HepG2 (cell line): ENCODE data around the gene LOXL3. TPM values are rescaled to one million over a fixed set of nuclear protein-coding genes. Genes with fewer than 3 reads are reported as not detected.
A peak's percentile ranks its signal among the peaks of the same experiment; 100 is the strongest.

Source experiments
- ARNT2 ChIP-seq: sonication (generic); formaldehyde crosslinking; IDR thresholded peaks from 2 replicates; pipeline ENCODE4 v1.8.0; 2022; ENCODE audit warnings: mild to moderate bottlenecking, low read depth, missing genetic modification reagents, moderate library complexity
- ESRRA ChIP-seq: sonication (generic); formaldehyde crosslinking; IDR thresholded peaks from 2 replicates; pipeline ENCODE4 v1.5.1; 2020; ENCODE audit warnings: mild to moderate bottlenecking, low read depth, missing genetic modification reagents
- ZHX2 ChIP-seq, 2 experiments: sonication (generic) in 1 of 2; formaldehyde crosslinking in 1 of 2; IDR thresholded peaks; 2 replicates each; pipeline versions ENCODE4 v1.6.1 to v1.9.0; 2014 to 2022; ENCODE audit warnings: antibody characterized with exemption in 1 of 2, borderline replicate concordance in 1 of 2, inconsistent platforms in 1 of 2, low read depth in 1 of 2, missing genetic modification reagents in 1 of 2
- ZNF407 ChIP-seq: sonication (generic); formaldehyde crosslinking; IDR thresholded peaks from one replicate; pipeline ENCODE4 v1.5.1; 2020; ENCODE audit warnings: mild to moderate bottlenecking, missing genetic modification reagents; ENCODE audit errors: not compliant biosample characterization
- ZNF644 ChIP-seq: IDR thresholded peaks from 2 replicates; pipeline ENCODE4 v1.6.1; 2016; ENCODE audit warnings: low read depth
- polyA plus RNA-seq, 8 experiments: library from polyadenylated mRNA; depleted of rRNA in 3 of 8; stranded (reverse) in 7 of 8; unstranded in 1 of 8; fragments of >200 nt; fragmentation: Illumina TruSeq in 4 of 8; extraction: Trizol in 4 of 8; gene quantifications; 2 replicates each; pipeline versions ENCODE4 v1.2.1 to v1.2.3, GENCODE V29; 2011 to 2016; ENCODE audit warnings: low read depth in 4 of 8, missing spikeins in 1 of 8, mixed read lengths in 1 of 8; ENCODE audit not compliant: insufficient read depth in 1 of 8
- total RNA-seq, 5 experiments: library from RNA; depleted of rRNA; stranded (reverse); fragments of >200 nt; fragmentation: Illumina TruSeq; extraction: Trizol; gene quantifications; 2 replicates each; pipeline ENCODE4 v1.2.3, GENCODE V29; 2016; ENCODE audit warnings: low read depth in 1 of 5
- TF ChIP-seq, protein P1 (sequence below): sonication (generic); formaldehyde crosslinking; IDR thresholded peaks from 2 replicates; pipeline ENCODE4 v1.5.1; 2020; ENCODE audit warnings: mild to moderate bottlenecking, missing genetic modification reagents, moderate library complexity
- TF ChIP-seq, protein P2 (sequence below): sonication (generic); formaldehyde crosslinking; IDR thresholded peaks from 2 replicates; pipeline ENCODE4 v1.8.1; 2023; ENCODE audit warnings: mild to moderate bottlenecking, missing genetic modification reagents
- TF ChIP-seq, protein P3 (sequence below): sonication (generic); formaldehyde crosslinking; IDR thresholded peaks from 2 replicates; pipeline ENCODE4 v1.8.1; 2023; ENCODE audit warnings: mild to moderate bottlenecking, missing genetic modification reagents

The LOXL3 gene
- total and polyA plus RNA-seq, 2 of the 13 experiments (the other 11 are each of a cell fraction or from before 2014, with no cell fraction given): 0.55 to 6.5 TPM

DNA sequence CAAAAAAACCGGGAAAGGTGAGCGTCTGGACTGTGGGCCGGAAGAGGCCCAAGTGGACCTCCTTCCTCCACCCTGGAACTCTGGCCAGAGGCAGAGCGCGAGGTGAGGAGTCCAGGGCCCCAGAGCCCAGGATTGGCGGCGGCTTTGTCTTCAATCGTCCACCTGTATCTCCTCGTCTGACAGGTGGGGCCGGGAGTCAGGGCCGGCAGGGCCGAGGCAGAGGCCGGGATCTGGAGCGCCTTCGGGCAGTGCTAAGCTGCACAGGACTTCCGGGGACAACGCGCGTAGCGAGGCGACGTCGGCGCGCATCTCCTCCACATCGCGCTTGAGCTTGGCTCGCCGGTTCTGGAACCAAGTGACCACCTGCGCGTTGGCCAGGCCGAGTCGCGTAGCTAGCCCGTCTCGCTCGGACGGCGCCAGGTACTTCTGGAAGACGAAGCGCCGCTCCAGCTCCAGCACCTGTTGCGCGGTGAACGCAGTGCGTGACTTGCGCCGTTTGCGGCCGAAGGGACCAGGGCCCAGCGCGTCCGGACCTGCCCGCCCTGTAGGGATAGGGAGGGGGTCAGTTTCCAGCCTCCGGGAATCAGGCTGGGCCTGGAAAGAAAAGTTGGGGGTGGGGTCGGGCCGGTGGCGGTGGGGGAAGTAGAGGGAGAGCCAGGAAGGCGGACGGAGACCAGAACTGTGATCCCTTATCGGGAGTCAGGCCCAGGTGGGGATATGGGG is 55.8 kb downstream of the LOXL3 start (continued):
- no peak; the same call in 1 of the 2 replicates for TF ChIP-seq ZHX2 (IDR thresholded peaks at IDR 0.05; ENCODE audit: low read depth)
- no peak for TF ChIP-seq ZHX2 (CRISPR knock-in tag; IDR thresholded peaks at IDR 0.05; ENCODE audit: borderline replicate concordance)
- 0 out of 2 replicates have a peak, but pooled peaks have one; percentile 22 for TF ChIP-seq ARNT2
- TF ChIP-seq, protein P1, sequence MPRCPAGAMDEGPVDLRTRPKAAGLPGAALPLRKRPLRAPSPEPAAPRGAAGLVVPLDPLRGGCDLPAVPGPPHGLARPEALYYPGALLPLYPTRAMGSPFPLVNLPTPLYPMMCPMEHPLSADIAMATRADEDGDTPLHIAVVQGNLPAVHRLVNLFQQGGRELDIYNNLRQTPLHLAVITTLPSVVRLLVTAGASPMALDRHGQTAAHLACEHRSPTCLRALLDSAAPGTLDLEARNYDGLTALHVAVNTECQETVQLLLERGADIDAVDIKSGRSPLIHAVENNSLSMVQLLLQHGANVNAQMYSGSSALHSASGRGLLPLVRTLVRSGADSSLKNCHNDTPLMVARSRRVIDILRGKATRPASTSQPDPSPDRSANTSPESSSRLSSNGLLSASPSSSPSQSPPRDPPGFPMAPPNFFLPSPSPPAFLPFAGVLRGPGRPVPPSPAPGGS: no peak
- TF ChIP-seq ZNF407 (CRISPR knock-in tag): no peak
- TF ChIP-seq ESRRA (CRISPR knock-in tag): no peak
- TF ChIP-seq, protein P2, sequence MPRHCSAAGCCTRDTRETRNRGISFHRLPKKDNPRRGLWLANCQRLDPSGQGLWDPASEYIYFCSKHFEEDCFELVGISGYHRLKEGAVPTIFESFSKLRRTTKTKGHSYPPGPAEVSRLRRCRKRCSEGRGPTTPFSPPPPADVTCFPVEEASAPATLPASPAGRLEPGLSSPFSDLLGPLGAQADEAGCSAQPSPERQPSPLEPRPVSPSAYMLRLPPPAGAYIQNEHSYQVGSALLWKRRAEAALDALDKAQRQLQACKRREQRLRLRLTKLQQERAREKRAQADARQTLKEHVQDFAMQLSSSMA (CRISPR knock-in tag): no peak
- TF ChIP-seq, protein P3, sequence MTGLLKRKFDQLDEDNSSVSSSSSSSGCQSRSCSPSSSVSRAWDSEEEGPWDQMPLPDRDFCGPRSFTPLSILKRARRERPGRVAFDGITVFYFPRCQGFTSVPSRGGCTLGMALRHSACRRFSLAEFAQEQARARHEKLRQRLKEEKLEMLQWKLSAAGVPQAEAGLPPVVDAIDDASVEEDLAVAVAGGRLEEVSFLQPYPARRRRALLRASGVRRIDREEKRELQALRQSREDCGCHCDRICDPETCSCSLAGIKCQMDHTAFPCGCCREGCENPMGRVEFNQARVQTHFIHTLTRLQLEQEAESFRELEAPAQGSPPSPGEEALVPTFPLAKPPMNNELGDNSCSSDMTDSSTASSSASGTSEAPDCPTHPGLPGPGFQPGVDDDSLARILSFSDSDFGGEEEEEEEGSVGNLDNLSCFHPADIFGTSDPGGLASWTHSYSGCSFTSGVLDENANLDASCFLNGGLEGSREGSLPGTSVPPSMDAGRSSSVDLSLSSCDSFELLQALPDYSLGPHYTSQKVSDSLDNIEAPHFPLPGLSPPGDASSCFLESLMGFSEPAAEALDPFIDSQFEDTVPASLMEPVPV (CRISPR knock-in tag): peak; percentile 84; the same call in 1 of the 2 replicates
- no peak for TF ChIP-seq ZNF644 (CRISPR knock-in tag)
